ENCODE data around the gene DNM3. TPM values are rescaled to one million over a fixed set of nuclear protein-coding genes. Genes with fewer than 3 reads are reported as not detected.

DNM3 gene
- total RNA-seq, 1 donor = 0.72 TPM

DNA sequence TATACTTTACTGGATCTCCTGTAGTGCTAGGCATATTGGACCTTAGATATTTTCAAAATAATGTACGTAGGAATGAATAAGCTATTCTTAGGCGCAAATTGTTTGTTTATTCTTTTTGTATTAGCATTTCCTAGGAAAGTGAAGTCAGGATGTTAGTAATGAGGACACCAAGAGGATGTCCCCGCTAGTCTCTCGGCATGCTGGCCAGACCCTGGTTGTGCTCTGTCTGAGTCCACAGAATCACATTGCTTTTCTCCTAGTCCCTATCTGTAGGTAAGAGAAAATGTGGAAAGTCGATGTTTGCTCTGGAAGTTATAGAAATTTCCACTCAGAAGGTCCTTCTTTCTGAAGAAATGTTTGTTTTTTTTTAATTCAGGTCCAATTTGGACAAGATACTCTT is 31.1 kb downstream of the DNM3 start:
- TF ChIP-seq CTCF (IDR thresholded peaks at IDR 0.05; ENCODE audit: extremely low read depth, low read depth, low read length) = no peak
- DNase-seq (ENCODE audit: insufficient read length, low spot score, missing footprints) = no peak
- no peak overlapping the region for H3K27ac ChIP-seq (ENCODE audit: low read depth, low read length)
- no peak overlapping the region for H2AFZ ChIP-seq (ENCODE audit: low read length)
- H3K9me3 ChIP-seq (ENCODE audit: low read depth, low read length) = no peaks in the 10 kb centered on the region
- no peaks in the 10 kb centered on the region for H3K36me3 ChIP-seq (ENCODE audit: insufficient read depth, low read length)
- no peak overlapping the region for H3K4me3 ChIP-seq (ENCODE audit: insufficient read depth, low read length)
- peaks cover 5% of the 10 kb centered on the region for H3K27me3 ChIP-seq (ENCODE audit: insufficient read depth, low read length)
- H4K20me1 ChIP-seq (ENCODE audit: insufficient read depth, low read length) = no peaks in the 10 kb centered on the region
- no peak overlapping the region for H3K4me2 ChIP-seq (ENCODE audit: insufficient read depth, low read length)
- H3K79me2 ChIP-seq (ENCODE audit: insufficient read depth, low read length) = no peaks in the 10 kb centered on the region
- H3K4me1 ChIP-seq (ENCODE audit: insufficient read depth, low read length) = no peaks in the 10 kb centered on the region

- H3K36me3 ChIP-seq (ENCODE audit: insufficient read depth, low read length) = no peaks in the 10 kb centered on the region
- H4K20me1 ChIP-seq (ENCODE audit: insufficient read depth, low read length) = no peaks in the 10 kb centered on the region
- no peak overlapping the region for H3K27ac ChIP-seq (ENCODE audit: low read depth, low read length)
- no peak for DNase-seq (ENCODE audit: insufficient read length, low spot score, missing footprints)
- no peaks in the 10 kb centered on the region for H3K4me1 ChIP-seq (ENCODE audit: insufficient read depth, low read length)
- H3K4me3 ChIP-seq (ENCODE audit: insufficient read depth, low read length) = no peak overlapping the region
- no peaks in the 10 kb centered on the region for H3K79me2 ChIP-seq (ENCODE audit: insufficient read depth, low read length)
- H3K27me3 ChIP-seq (ENCODE audit: insufficient read depth, low read length) = peaks cover 5% of the 10 kb centered on the region
- no peaks in the 10 kb centered on the region for H3K9me3 ChIP-seq (ENCODE audit: low read depth, low read length)
- H2AFZ ChIP-seq (ENCODE audit: low read length) = no peak overlapping the region
- no peak overlapping the region for H3K4me2 ChIP-seq (ENCODE audit: insufficient read depth, low read length)
- no peak for TF ChIP-seq CTCF (IDR thresholded peaks at IDR 0.05; ENCODE audit: extremely low read depth, low read depth, low read length)
Measured at GRCh38 chr1:171873664-171874063, 32.4 kb downstream of the DNM3 start.

- peak; percentile 26 for DNase-seq (ENCODE audit: insufficient read length, low spot score, missing footprints)
- Histone ChIP-seq H3K27me3 (ENCODE audit: insufficient read depth, low read length) (no peaks in the 10 kb centered on the region), H3K9me3 (ENCODE audit: low read depth, low read length) (no peaks in the 10 kb centered on the region), H3K4me3 (ENCODE audit: insufficient read depth, low read length) (no peak overlapping the region), H3K4me2 (ENCODE audit: insufficient read depth, low read length) (no peak overlapping the region), H2AFZ (ENCODE audit: low read length) (no peak overlapping the region), H3K36me3 (ENCODE audit: insufficient read depth, low read length) (no peaks in the 10 kb centered on the region), H3K27ac (ENCODE audit: low read depth, low read length) (no peak overlapping the region), H3K79me2 (ENCODE audit: insufficient read depth, low read length) (no peaks in the 10 kb centered on the region), H4K20me1 (ENCODE audit: insufficient read depth, low read length) (no peaks in the 10 kb centered on the region), H3K4me1 (ENCODE audit: insufficient read depth, low read length) (no peaks in the 10 kb centered on the region)
- TF ChIP-seq CTCF (IDR thresholded peaks at IDR 0.05; ENCODE audit: extremely low read depth, low read depth, low read length) = no peak
Measured at GRCh38 chr1:171877701-171878100, 36.4 kb downstream of the DNM3 start.

DNA sequence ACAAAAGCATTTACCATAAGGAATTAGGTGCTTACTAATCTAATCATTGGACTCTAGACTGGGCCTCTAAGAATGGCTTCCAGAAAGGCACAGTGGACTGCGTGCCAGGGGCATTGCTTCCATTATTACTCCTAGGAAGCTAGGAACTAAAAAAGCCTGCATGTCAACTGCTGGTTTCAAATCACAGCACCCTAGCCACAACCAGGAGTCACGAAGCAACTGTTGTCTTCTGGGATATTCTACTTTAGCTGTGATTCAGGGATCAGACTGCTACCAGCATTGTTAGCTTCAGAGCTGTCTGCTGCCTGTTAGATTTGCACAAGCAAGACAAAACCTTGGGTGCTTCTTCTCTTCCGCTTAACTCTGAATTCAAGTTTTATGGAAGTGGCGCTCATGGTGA is 38.3 kb downstream of the DNM3 start:
- no peak overlapping the region for H3K27ac ChIP-seq (ENCODE audit: low read depth, low read length)
- H3K4me2 ChIP-seq (ENCODE audit: insufficient read depth, low read length) = no peak overlapping the region
- no peaks in the 10 kb centered on the region for H3K27me3 ChIP-seq (ENCODE audit: insufficient read depth, low read length)
- no peak overlapping the region for H3K4me3 ChIP-seq (ENCODE audit: insufficient read depth, low read length)
- TF ChIP-seq CTCF (IDR thresholded peaks at IDR 0.05; ENCODE audit: extremely low read depth, low read depth, low read length) = no peak
- H4K20me1 ChIP-seq (ENCODE audit: insufficient read depth, low read length) = no peaks in the 10 kb centered on the region
- no peak for DNase-seq (ENCODE audit: insufficient read length, low spot score, missing footprints)
- no peak overlapping the region for H2AFZ ChIP-seq (ENCODE audit: low read length)
- no peaks in the 10 kb centered on the region for H3K36me3 ChIP-seq (ENCODE audit: insufficient read depth, low read length)
- H3K9me3 ChIP-seq (ENCODE audit: low read depth, low read length) = no peaks in the 10 kb centered on the region
- H3K4me1 ChIP-seq (ENCODE audit: insufficient read depth, low read length) = no peaks in the 10 kb centered on the region
- no peaks in the 10 kb centered on the region for H3K79me2 ChIP-seq (ENCODE audit: insufficient read depth, low read length)

Data from osteoblast (primary cell).